SU-DHL-6 (cell line): Measurements from ENCODE around the gene RNF225.
"Not testable (repeated sequence)": the region's sequence is repeated elsewhere in the genome, so short reads cannot be mapped to it uniquely, and the experiment has no call there.

Experiments
- H2AFZ ChIP-seq: fragments of 200-600 bp; sonication (generic); 2 replicates; pipeline ENCODE4 v1.6.1; 2014; ENCODE audit warnings: low read depth, mild to moderate bottlenecking, moderate library complexity, mixed read lengths, antibody characterized with exemption, low read length; ENCODE audit not compliant: severe bottlenecking
- H3F3A ChIP-seq: fragments of 200-600 bp; shearing (Covaris generic); 2 replicates; pipeline ENCODE4 v1.6.0; 2016; ENCODE audit warnings: antibody characterized with exemption, mild to moderate bottlenecking; ENCODE audit not compliant: insufficient read depth
- H3K27ac ChIP-seq: fragments of 200-600 bp; sonication (generic); 2 replicates; pipeline ENCODE4 v1.5.1; 2016; ENCODE audit warnings: low read depth, mild to moderate bottlenecking, low read length, moderate library complexity, mixed read lengths
- H3K27me3 ChIP-seq: fragments of 200-600 bp; sonication (generic), shearing (Covaris generic); 2 replicates; pipeline ENCODE4 v1.6.0; 2014; ENCODE audit warnings: mild to moderate bottlenecking, low read length
- H3K36me3 ChIP-seq: fragments of 200-600 bp; sonication (generic); 2 replicates; pipeline ENCODE4 v1.6.1; 2014; ENCODE audit warnings: mild to moderate bottlenecking, low read length, mixed read lengths
- H3K4me2 ChIP-seq: fragments of 300-600, 200-600 bp; shearing (Covaris generic), sonication (generic); 2 replicates; pipeline ENCODE4 v1.6.0; 2014; ENCODE audit warnings: low read length, low read depth, mild to moderate bottlenecking; ENCODE audit not compliant: poor library complexity, severe bottlenecking
- H3K4me3 ChIP-seq: fragments of 200-600 bp; sonication (generic); 2 replicates; pipeline ENCODE4 v1.5.1; 2014; ENCODE audit warnings: antibody characterized with exemption, low read length, mild to moderate bottlenecking, mixed read lengths; ENCODE audit not compliant: insufficient read depth, poor library complexity, severe bottlenecking
- H3K79me2 ChIP-seq: fragments of 200-600 bp; sonication (generic); 2 replicates; pipeline ENCODE4 v1.6.1; 2014; ENCODE audit warnings: mild to moderate bottlenecking, low read length, moderate library complexity; ENCODE audit not compliant: insufficient read depth
- H3K9ac ChIP-seq: fragments of 200-600 bp; sonication (generic); 2 replicates; pipeline ENCODE4 v1.7.0; 2014; ENCODE audit warnings: mild to moderate bottlenecking, low read length
- H3K9me2 ChIP-seq: fragments of 200-600 bp; sonication (generic); replicated peaks from 2 replicates; pipeline ENCODE4 v1.6.1; 2014; ENCODE audit warnings: low read length; ENCODE audit not compliant: insufficient read depth
- H3K9me3 ChIP-seq: fragments of 200-600 bp; sonication (generic); 2 replicates; pipeline ENCODE4 v1.6.1; 2014; ENCODE audit warnings: low read length, mixed read lengths; ENCODE audit not compliant: insufficient read depth
- H4K20me1 ChIP-seq: fragments of 200-600 bp; sonication (generic); 2 replicates; pipeline ENCODE4 v1.6.1; 2014; ENCODE audit warnings: low read depth, mild to moderate bottlenecking, antibody characterized with exemption, low read length, moderate library complexity, mixed read lengths
- EZH2phosphoT487 ChIP-seq: fragments of 200-600 bp; sonication (generic), shearing (Covaris generic); conservative IDR thresholded peaks from 2 replicates; pipeline ENCODE4 v1.6.1; 2018; ENCODE audit warnings: mild to moderate bottlenecking, antibody characterized with exemption, low read length, moderate library complexity, mixed read lengths
- TF ChIP-seq, protein P1 (sequence below): fragments of 200-600 bp; sonication (generic); IDR thresholded peaks from one replicate; pipeline ENCODE4 v1.5.1; 2017; ENCODE audit warnings: antibody characterized with exemption, mild to moderate bottlenecking, low read length, moderate library complexity; ENCODE audit not compliant: insufficient read depth, poor library complexity, severe bottlenecking

Gene RNF225

DNA sequence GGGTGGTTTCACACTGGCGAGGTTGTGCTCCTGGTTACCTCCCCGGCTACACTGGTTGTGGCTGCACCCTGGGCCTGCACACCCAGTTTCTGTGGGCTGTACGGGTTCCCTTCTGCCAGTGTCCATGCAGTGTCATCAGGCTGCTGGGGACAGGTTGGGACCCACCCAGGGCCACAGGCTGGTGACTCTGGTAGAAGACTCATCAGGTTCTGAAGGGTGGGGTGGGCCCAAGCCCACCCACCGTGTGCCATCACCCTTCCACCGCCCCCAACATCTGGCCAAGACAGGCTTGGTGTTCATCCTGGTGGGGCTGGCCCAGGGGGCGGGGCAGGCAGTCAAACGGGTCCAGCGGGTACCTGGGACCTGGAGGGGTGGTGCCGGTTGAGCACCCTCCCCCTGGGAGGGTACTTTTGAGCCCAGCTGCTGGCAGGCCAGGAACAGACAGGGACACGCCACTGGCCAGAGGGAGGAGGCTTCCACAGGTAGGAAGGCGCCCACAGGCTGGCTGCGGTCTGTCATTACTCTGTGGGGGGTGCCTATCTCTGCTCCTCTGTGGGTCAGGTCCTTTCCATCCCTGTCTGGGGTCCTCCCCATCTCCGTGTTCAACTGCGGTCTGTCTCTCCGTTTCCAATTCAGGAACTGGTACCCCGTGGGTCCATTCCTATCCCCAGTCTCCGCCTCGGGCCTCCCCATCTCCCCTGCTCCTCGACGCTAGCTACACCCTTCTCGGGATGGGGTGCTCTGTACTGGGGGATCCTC, at the start of gene RNF225:
Gene RNF225 (plus strand): TSS at position 437 of the 759 bp plus-strand sequence. CDS start 434 bp downstream, outside the sequence.
- peaks cover 5% of the 10 kb centered on the region; the same call in 1 of the 2 replicates for H3F3A ChIP-seq
- H4K20me1 ChIP-seq: peaks cover 18% of the 10 kb centered on the region; the same call in 1 of the 2 replicates
- TF ChIP-seq, protein P1, sequence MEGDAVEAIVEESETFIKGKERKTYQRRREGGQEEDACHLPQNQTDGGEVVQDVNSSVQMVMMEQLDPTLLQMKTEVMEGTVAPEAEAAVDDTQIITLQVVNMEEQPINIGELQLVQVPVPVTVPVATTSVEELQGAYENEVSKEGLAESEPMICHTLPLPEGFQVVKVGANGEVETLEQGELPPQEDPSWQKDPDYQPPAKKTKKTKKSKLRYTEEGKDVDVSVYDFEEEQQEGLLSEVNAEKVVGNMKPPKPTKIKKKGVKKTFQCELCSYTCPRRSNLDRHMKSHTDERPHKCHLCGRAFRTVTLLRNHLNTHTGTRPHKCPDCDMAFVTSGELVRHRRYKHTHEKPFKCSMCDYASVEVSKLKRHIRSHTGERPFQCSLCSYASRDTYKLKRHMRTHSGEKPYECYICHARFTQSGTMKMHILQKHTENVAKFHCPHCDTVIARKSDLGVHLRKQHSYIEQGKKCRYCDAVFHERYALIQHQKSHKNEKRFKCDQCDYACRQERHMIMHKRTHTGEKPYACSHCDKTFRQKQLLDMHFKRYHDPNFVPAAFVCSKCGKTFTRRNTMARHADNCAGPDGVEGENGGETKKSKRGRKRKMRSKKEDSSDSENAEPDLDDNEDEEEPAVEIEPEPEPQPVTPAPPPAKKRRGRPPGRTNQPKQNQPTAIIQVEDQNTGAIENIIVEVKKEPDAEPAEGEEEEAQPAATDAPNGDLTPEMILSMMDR: no peak
- no peak for TF ChIP-seq EZH2phosphoT487
- no peak within 1 kb of the TSS for H3K4me2 ChIP-seq
- no peak within 1 kb of the TSS for H3K9ac ChIP-seq
- H3K79me2 ChIP-seq: peaks cover 13% of the 10 kb centered on the region
- H3K36me3 ChIP-seq: peaks cover 11% of the 10 kb centered on the region; the same call in 1 of the 2 replicates
- no peaks in the 10 kb centered on the region for H3K27me3 ChIP-seq
- H3K9me3 ChIP-seq: no peaks in the 10 kb centered on the region
- no peaks in the 10 kb centered on the region for H3K9me2 ChIP-seq
- no peak within 1 kb of the TSS for H3K4me3 ChIP-seq
- no peak within 1 kb of the TSS for H2AFZ ChIP-seq
- no peak within 1 kb of the TSS for H3K27ac ChIP-seq

DNA sequence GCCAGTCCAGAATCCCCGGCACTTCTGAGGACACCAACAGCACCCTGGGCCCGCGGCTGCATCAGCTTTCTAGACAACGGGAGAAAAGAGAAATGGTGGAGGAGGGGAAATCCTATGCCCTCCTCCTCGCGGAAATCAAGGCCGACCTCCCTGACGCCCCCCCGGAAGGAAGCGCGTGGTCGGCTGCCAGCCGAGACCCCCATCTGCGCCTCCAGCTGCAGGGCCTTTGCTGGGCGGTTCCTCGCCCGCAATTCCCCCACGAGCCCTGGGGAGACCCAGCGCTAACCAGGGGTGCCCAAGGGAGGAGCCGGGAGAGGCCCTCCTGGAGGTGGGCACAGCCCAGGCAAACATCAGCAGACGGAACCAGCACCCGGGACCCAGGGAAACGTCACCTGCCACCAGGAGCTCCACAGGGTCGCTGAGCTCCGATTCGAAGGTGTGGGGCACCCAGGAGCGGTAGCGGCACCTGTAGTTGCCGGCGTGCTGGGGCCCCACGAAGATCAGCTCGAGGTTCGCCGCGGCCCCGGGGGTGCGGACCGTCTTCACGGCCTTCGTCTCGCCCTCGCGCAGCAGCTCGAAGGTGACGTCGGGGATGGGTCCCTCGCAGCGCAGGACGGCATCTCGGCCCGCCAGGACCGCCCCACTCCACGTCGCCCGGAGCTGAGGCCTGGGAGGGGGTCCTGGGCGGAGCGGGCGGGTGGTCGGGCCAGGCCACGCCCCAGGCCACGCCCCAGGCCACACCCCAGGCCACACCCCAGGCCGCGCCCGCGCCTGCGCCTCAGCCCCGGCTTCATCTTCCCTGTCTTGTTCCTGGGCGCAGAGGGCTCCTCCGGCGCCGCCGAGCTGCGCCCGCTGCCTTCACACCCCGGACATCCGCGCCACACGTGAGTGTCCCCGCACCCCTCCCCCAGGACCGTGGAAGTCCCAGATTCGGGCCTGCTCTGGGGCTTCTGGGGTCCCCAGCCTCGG, 48.2 kb upstream of the RNF225 start:
- Histone ChIP-seq H4K20me1 (no peaks in the 10 kb centered on the region), H3K4me3 (peak overlapping the region; percentile 96), H3K27me3 (no peaks in the 10 kb centered on the region), H3K9me2 (no peaks in the 10 kb centered on the region), H3K9me3 (no peaks in the 10 kb centered on the region), H3K27ac (no peak overlapping the region), H3K9ac (peak overlapping the region; percentile 70), H3F3A (no peaks in the 10 kb centered on the region), H3K4me2 (peak overlapping the region; percentile 83), H3K79me2 (no peaks in the 10 kb centered on the region), H3K36me3 (no peaks in the 10 kb centered on the region), H2AFZ (peak overlapping the region; percentile 87)
- TF ChIP-seq, protein P1: no peak
- no peak for TF ChIP-seq EZH2phosphoT487

DNA sequence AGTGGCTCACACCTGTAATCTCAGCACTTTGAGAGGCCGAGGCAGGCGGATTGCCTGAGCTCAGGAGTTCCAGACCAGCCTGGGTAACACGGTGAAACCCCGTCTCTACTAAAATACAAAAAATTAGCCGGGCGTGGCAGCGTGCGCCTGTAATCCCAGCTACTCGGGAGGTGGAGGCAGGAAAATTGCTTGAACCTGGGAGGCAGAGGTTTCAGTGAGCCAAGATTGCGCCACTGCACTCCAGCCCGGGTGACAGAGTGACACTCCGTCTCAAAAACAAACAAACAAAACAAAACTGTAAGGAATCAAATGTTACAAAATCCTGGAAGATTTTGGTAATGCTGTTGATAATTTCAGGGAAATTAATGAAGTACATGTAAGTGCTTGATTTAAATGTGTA, 47.4 kb upstream of the RNF225 start:
- H3K9me2 ChIP-seq, H3K27me3 ChIP-seq, H3K36me3 ChIP-seq, H3F3A ChIP-seq, H3K79me2 ChIP-seq, H3K27ac ChIP-seq, H4K20me1 ChIP-seq, H3K9me3 ChIP-seq: not testable (repeated sequence)
- peak overlapping the region; percentile 96 for H3K4me3 ChIP-seq
- peak overlapping the region; percentile 83 for H3K4me2 ChIP-seq
- peak overlapping the region; percentile 87 for H2AFZ ChIP-seq
- H3K9ac ChIP-seq: peak overlapping the region; percentile 70

DNA sequence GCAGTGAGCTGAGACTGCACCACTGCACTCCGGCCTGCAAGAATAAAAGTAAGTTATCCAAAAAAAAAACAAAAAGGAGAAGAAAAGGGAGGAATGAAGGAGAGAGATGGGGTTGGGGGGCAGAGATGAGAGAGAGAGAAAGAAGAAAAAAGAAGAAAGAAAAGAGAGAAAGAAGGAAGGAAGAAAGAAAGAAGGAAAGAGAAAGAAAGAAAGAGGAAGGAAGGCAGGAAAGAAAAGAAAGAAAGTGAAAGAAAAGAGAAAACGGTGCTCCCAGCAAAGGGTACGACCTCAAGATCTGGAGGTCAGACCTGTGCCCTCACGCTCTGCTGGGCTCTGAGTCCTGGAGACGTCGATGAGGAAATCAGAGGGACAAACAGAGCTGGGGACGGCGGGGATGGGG, 45.9 kb upstream of the RNF225 start:
- Histone ChIP-seq H3K27ac (no peak overlapping the region), H3K4me2 (peak overlapping the region; percentile 29), H3K9me2 (no peaks in the 10 kb centered on the region), H3K4me3 (no peak overlapping the region), H4K20me1 (no peaks in the 10 kb centered on the region), H3K9me3 (no peaks in the 10 kb centered on the region), H3K79me2 (no peaks in the 10 kb centered on the region), H3K9ac (no peak overlapping the region), H2AFZ (no peak overlapping the region), H3K27me3 (no peaks in the 10 kb centered on the region), H3F3A (no peaks in the 10 kb centered on the region), H3K36me3 (no peaks in the 10 kb centered on the region)
- no peak for TF ChIP-seq EZH2phosphoT487
- TF ChIP-seq, protein P1: no peak
